ENCODE data around the gene MYO16. TPM values are rescaled to one million over a fixed set of nuclear protein-coding genes. Genes with fewer than 3 reads are reported as not detected.

MYO16 gene
- total and polyA plus RNA-seq, 7 donors: under 0.01 to 0.33 (median 0.28) TPM; not detected in 2

GRCh38 chr13:109111141-109111540 is 481.7 kb downstream of the MYO16 start:
- intact Hi-C loops (cut with DNase I): no loop called here
- TF ChIP-seq CTCF (IDR thresholded peaks at IDR 0.05) (no peak), EP300 (IDR thresholded peaks at IDR 0.05) (no peak), POLR2AphosphoS5 (IDR thresholded peaks at IDR 0.05) (no peak), POLR2A (IDR thresholded peaks at IDR 0.05) (no peak)
- no peak for DNase-seq
- Histone ChIP-seq H3K27me3 (no peaks in the 10 kb centered on the region), H3K4me1 (no peaks in the 10 kb centered on the region), H3K9me3 (no peaks in the 10 kb centered on the region), H3K4me3 (no peak overlapping the region), H3K36me3 (no peaks in the 10 kb centered on the region), H3K27ac (no peak overlapping the region)
- WGBS, 2 donors: 71 to 78% methylated on average over 1 of the region's 1 CpG

GRCh38 chr13:109113427-109113826 is 484.0 kb downstream of the MYO16 start:
- WGBS, 2 donors: 73 to 75% methylated on average over 3 of the region's 3 CpGs
- no peak overlapping the region for H3K4me3 ChIP-seq
- TF ChIP-seq CTCF (IDR thresholded peaks at IDR 0.05) (no peak), POLR2A (IDR thresholded peaks at IDR 0.05) (no peak), EP300 (IDR thresholded peaks at IDR 0.05) (no peak), POLR2AphosphoS5 (IDR thresholded peaks at IDR 0.05) (no peak)
- no peaks in the 10 kb centered on the region for H3K36me3 ChIP-seq
- intact Hi-C loops (cut with DNase I): no loop called here
- no peak for DNase-seq
- no peaks in the 10 kb centered on the region for H3K9me3 ChIP-seq
- no peaks in the 10 kb centered on the region for H3K4me1 ChIP-seq
- H3K27ac ChIP-seq: no peak overlapping the region
- no peaks in the 10 kb centered on the region for H3K27me3 ChIP-seq

- H3K4me3 ChIP-seq: no peak overlapping the region
- intact Hi-C loops (cut with DNase I): no loop called here
- no peak for DNase-seq
- WGBS, 2 donors: 85 to 86% methylated on average over 5 of the region's 5 CpGs
- TF ChIP-seq POLR2A (IDR thresholded peaks at IDR 0.05) (no peak), CTCF (IDR thresholded peaks at IDR 0.05) (no peak), POLR2AphosphoS5 (IDR thresholded peaks at IDR 0.05) (no peak), EP300 (IDR thresholded peaks at IDR 0.05) (no peak)
- no peaks in the 10 kb centered on the region for H3K9me3 ChIP-seq
- H3K36me3 ChIP-seq: no peaks in the 10 kb centered on the region
- H3K27ac ChIP-seq: no peak overlapping the region
- H3K4me1 ChIP-seq: no peaks in the 10 kb centered on the region
- no peaks in the 10 kb centered on the region for H3K27me3 ChIP-seq
Observed at GRCh38 chr13:109114162-109114561, 484.8 kb downstream of the MYO16 start.

- Histone ChIP-seq H3K4me3 (no peak overlapping the region), H3K27ac (no peak overlapping the region), H3K27me3 (no peaks in the 10 kb centered on the region), H3K9me3 (no peaks in the 10 kb centered on the region), H3K4me1 (no peaks in the 10 kb centered on the region), H3K36me3 (no peaks in the 10 kb centered on the region)
- no peak for TF ChIP-seq POLR2A (IDR thresholded peaks at IDR 0.05)
- no peak for TF ChIP-seq POLR2AphosphoS5 (IDR thresholded peaks at IDR 0.05)
- TF ChIP-seq EP300 (IDR thresholded peaks at IDR 0.05): no peak
- TF ChIP-seq CTCF (IDR thresholded peaks at IDR 0.05): no peak
- intact Hi-C loops (cut with DNase I): no loop called here
- no peak for DNase-seq
- 79 to 81% methylated on average over 2 of the region's 2 CpGs for WGBS, 2 donors
Observed at GRCh38 chr13:109114991-109115390, 485.6 kb downstream of the MYO16 start.

GRCh38 chr13:109118521-109118920 is 489.1 kb downstream of the MYO16 start:
- no peak for TF ChIP-seq EP300 (IDR thresholded peaks at IDR 0.05)
- no peak for TF ChIP-seq POLR2A (IDR thresholded peaks at IDR 0.05)
- TF ChIP-seq POLR2AphosphoS5 (IDR thresholded peaks at IDR 0.05): no peak
- no peak for TF ChIP-seq CTCF (IDR thresholded peaks at IDR 0.05)
- Histone ChIP-seq H3K4me3 (no peak overlapping the region), H3K4me1 (no peaks in the 10 kb centered on the region), H3K27ac (no peak overlapping the region), H3K27me3 (no peaks in the 10 kb centered on the region), H3K9me3 (no peaks in the 10 kb centered on the region), H3K36me3 (no peaks in the 10 kb centered on the region)
- WGBS, 2 donors: 72 to 94% methylated on average over 1 of the region's 1 CpG
- DNase-seq: no peak
- intact Hi-C loops (cut with DNase I): no loop called here
